ENCODE measurements around the gene ANKRD18A. TPM values are rescaled to one million over a fixed set of nuclear protein-coding genes. Genes with fewer than 3 reads are reported as not detected.

The ANKRD18A gene
- total and polyA plus RNA-seq, 2 of the 8 experiments (the other 6 are each of a cell fraction or from before 2014, with no cell fraction given) = 0.68 to 4.0 TPM

DNA sequence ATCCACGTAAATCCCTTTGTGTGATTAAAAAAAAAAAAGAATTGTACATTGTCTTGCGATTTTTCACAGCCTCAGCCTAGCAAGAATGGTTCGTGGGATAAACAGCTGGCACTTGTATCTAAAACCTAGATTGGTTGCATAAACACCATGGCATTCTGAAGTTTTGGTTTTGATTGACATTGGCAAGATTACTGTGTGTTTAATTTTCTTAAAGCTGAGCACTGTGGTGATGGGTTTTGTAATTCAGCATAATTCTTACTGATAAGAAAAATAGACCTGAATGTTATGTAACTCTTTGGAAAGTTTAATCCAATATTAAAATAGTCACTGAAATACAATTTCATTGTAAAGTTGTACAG lies 23.4 kb upstream of the ANKRD18A start:
- no peak overlapping the region for H4K8ac ChIP-seq (ENCODE audit: extremely low read depth, insufficient read depth, low read length)
- no peak overlapping the region for H3K4me3 ChIP-seq (ENCODE audit: extremely low read depth in 1 of 4, insufficient read depth in 2 of 4, low read depth in 3 of 4, low read length in 4 of 4)
- H3K56ac ChIP-seq (replicated peaks; ENCODE audit: insufficient read length, low read depth, low read length) = no peak overlapping the region
- H4K20me1 ChIP-seq (replicated peaks in 1 of 2; ENCODE audit: control insufficient read depth in 1 of 2, insufficient read depth in 2 of 2, low read length in 2 of 2) = no peaks in the 10 kb centered on the region
- H3K27me3 ChIP-seq (replicated peaks in 1 of 4; ENCODE audit: control insufficient read depth in 3 of 4, extremely low read depth in 1 of 4, insufficient read depth in 3 of 4, low read length in 3 of 4) = no peaks in the 10 kb centered on the region
- no peak overlapping the region for H3K23ac ChIP-seq (ENCODE audit: insufficient read length)
- no peak overlapping the region for H2AFZ ChIP-seq (ENCODE audit: low read length)
- POLR2A ChIA-PET (ENCODE audit: partially characterized antibody) = no interaction called here
- TF ChIP-seq RFX5 (IDR thresholded peaks at IDR 0.05; ENCODE audit: borderline replicate concordance, low read depth, low read length) = no peak
- no peak for TF ChIP-seq TEAD4 (IDR thresholded peaks at IDR 0.05; ENCODE audit: low read depth, low read length)
- TF ChIP-seq, protein P1, sequence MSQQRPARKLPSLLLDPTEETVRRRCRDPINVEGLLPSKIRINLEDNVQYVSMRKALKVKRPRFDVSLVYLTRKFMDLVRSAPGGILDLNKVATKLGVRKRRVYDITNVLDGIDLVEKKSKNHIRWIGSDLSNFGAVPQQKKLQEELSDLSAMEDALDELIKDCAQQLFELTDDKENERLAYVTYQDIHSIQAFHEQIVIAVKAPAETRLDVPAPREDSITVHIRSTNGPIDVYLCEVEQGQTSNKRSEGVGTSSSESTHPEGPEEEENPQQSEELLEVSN (IDR thresholded peaks at IDR 0.05) = no peak
- H3K79me2 ChIP-seq (ENCODE audit: control insufficient read depth in 1 of 2, insufficient read depth in 2 of 2, low read length in 2 of 2) = no peaks in the 10 kb centered on the region
- FAIRE-seq (no peak), DNase-seq (ENCODE audit: low read depth in 1 of 2, low spot score in 2 of 2) (no peak)
- H4K5ac ChIP-seq (ENCODE audit: insufficient read length, low read depth, low read length) = no peak overlapping the region
- H2BK20ac ChIP-seq (ENCODE audit: low read length) = no peak overlapping the region
- no peaks in the 10 kb centered on the region for H3K9me3 ChIP-seq (ENCODE audit: insufficient read depth in 2 of 2, low read depth in 1 of 2, low read length in 1 of 2)
- no peak overlapping the region for H3K27ac ChIP-seq (ENCODE audit: low read depth, low read length)
- H3K23me2 ChIP-seq (ENCODE audit: low read depth, low read length) = no peaks in the 10 kb centered on the region
- H2BK120ac ChIP-seq (replicated peaks; ENCODE audit: low read depth, low read length) = no peak overlapping the region
- no peak overlapping the region for H2BK15ac ChIP-seq (ENCODE audit: low read length)
- no peak overlapping the region for H3K4ac ChIP-seq (replicated peaks; ENCODE audit: insufficient read length, low read depth, low read length)
- 84% methylated on average over 3 of the region's 3 CpGs; no CpG with 5 or more reads in 1 of the 2 experiments for WGBS, 2 experiments (ENCODE audit: extremely low coverage in 1 of 2, insufficient coverage in 1 of 2, insufficient read length in 1 of 2, insufficient replicate concordance in 2 of 2, low coverage in 1 of 2, low lambda C conversion rate in 2 of 2, missing lambda C conversion rate in 1 of 2)
- H3K36me3 ChIP-seq (ENCODE audit: control insufficient read depth in 2 of 4, insufficient read depth in 4 of 4, low read length in 3 of 4) = no peaks in the 10 kb centered on the region
- H3K18ac ChIP-seq (ENCODE audit: extremely low read depth, low read length) = no peak overlapping the region
- no peak overlapping the region for H2BK5ac ChIP-seq (ENCODE audit: low read depth, low read length)
- peaks cover 3 to 6% (median 4%) of the 10 kb centered on the region in 4 experiments; a peak in 5 of 7 replicates for H3K4me1 ChIP-seq (replicated peaks in 1 of 4; ENCODE audit: control insufficient read depth in 3 of 4, insufficient read depth in 4 of 4, low read length in 3 of 4)
- CTCF ChIA-PET (ENCODE audit: partially characterized antibody) = interaction anchor here (0.6 to 2.2 kb wide), 8 partner anchors 9 to 227 kb away, joined by 3 to 8 read pairs (median 3); no protein-coding TSS in a partner anchor
- no peak overlapping the region for H4K91ac ChIP-seq (replicated peaks; ENCODE audit: insufficient read length, low read length)
- H3K9ac ChIP-seq (replicated peaks in 1 of 4; ENCODE audit: extremely low read depth in 1 of 4, low read depth in 3 of 4, low read length in 3 of 4) = no peak overlapping the region
- H3K14ac ChIP-seq (ENCODE audit: insufficient read length) = no peak overlapping the region
- no peak overlapping the region for H2BK12ac ChIP-seq (ENCODE audit: low read depth, low read length)
- H2AK5ac ChIP-seq (ENCODE audit: low read depth, low read length) = no peak overlapping the region
- no peak overlapping the region for H3K4me2 ChIP-seq (ENCODE audit: insufficient read depth in 1 of 2, low read depth in 2 of 2, low read length in 2 of 2)
- no peaks in the 10 kb centered on the region for H3K79me1 ChIP-seq (ENCODE audit: low read depth, low read length)

All from H1 (cell line).